Parathyroid adenoma (tissue), 2 donors: ENCODE results near the gene TNS3.

Experiments
- H2AFZ ChIP-seq: fragments of 300-600 bp; sonication (generic); one replicate; pipeline ENCODE4 v1.7.0; 2017; ENCODE audit warnings: antibody characterized with exemption, mild to moderate bottlenecking
- H3K27ac ChIP-seq: fragments of 300-600 bp; sonication (generic); one replicate; pipeline ENCODE4 v1.7.0; 2017
- H3K27me3 ChIP-seq: fragments of 300-600 bp; sonication (generic); one replicate; pipeline ENCODE4 v1.7.0; 2017; ENCODE audit warnings: low read length; ENCODE audit not compliant: control insufficient read depth, insufficient read depth
- H3K36me3 ChIP-seq: fragments of 300-600 bp; sonication (generic); one replicate; pipeline ENCODE4 v1.7.0; 2017; ENCODE audit warnings: low read length; ENCODE audit not compliant: control insufficient read depth, insufficient read depth
- H3K4me1 ChIP-seq: fragments of 300-600 bp; sonication (generic); one replicate; pipeline ENCODE4 v1.7.0; 2017; ENCODE audit warnings: control low read depth
- H3K4me2 ChIP-seq: fragments of 300-600 bp; sonication (generic); one replicate; pipeline ENCODE4 v1.7.0; 2017; ENCODE audit warnings: low read length
- H3K4me3 ChIP-seq: fragments of 300-600 bp; sonication (generic); one replicate; pipeline ENCODE4 v1.7.0; 2017; ENCODE audit warnings: low read depth, low read length
- H3K79me2 ChIP-seq: fragments of 300-600 bp; sonication (generic); one replicate; pipeline ENCODE4 v1.7.0; 2017; ENCODE audit warnings: control low read depth
- H3K9ac ChIP-seq: fragments of 300-600 bp; sonication (generic); one replicate; pipeline ENCODE4 v1.7.0; 2017; ENCODE audit warnings: mild to moderate bottlenecking
- H3K9me3 ChIP-seq: fragments of 300-600 bp; sonication (generic); one replicate; pipeline ENCODE4 v1.7.0; 2017; ENCODE audit warnings: low read length; ENCODE audit not compliant: control insufficient read depth
- TF ChIP-seq, protein P1 (sequence below): fragments of 300-600 bp; sonication (generic); IDR thresholded peaks from one replicate; pipeline ENCODE4 v1.7.0; 2017; ENCODE audit warnings: antibody characterized with exemption, mild to moderate bottlenecking
- donor health status: primary hyperparathyroidism.

The TNS3 gene

DNA sequence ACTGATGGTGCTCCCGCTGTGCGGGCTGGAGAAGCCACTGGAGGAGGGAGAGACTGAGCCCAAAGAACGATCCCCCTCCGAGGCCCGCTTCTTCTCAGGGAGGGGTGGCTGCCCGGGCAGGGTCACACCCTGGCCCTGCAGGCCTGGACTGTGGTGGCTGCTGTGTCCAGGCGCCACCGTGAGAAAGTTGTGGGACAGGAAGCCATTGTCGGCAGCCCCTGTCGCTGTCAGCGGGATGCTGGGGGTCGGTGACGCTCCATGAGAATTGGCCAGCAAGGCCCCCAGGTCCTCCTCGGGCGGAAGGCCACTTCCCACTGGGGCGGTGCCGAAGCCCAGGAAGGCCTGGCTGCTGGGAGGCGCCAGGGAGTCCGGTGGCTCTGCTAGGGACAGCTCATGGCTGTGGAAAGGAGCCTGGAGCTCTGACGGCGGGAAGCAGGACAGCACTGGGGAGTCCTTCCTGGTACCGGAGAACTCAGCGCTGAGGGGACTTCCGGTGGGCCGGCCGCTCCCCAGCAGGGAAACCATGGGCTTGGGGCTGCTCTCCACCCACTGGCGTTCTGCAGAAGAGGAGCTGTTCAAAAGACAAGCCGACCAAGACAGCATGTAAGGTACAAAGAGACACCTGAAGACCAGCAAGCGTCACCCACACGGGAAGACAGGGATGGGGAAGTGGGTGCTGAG lies 278.8 kb downstream of the TNS3 start:
- Histone ChIP-seq H3K36me3 (no peaks in the 10 kb centered on the region), H3K27ac (peak overlapping the region; percentile 80)

DNA sequence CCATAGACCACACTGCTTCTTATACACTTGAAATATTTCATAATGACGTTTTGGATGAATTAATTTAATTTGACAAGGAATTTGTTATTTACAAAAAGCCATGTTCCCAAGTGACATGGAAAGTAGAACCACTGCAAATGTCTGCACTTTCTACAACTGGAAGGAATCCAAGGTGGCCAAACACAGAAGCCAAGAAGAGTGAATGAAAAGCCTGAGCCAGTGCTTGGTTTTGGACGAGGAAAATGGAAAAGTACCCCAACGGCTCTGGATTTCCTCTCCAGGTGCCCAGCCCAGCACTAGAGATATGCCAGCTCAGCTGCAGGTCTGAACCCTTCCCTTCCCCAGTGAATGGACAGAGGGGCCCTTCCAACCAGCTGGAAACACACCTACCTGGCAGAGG lies 279.4 kb downstream of the TNS3 start:
- Histone ChIP-seq H3K27ac (peak overlapping the region; percentile 80), H3K9me3 (no peaks in the 10 kb centered on the region), H3K27me3 (no peaks in the 10 kb centered on the region), H3K9ac (no peak overlapping the region), H3K79me2 (no peaks in the 10 kb centered on the region), H3K4me2 (peak overlapping the region; percentile 5), H3K4me1 (peaks cover 33% of the 10 kb centered on the region), H3K36me3 (no peaks in the 10 kb centered on the region), H2AFZ (no peak overlapping the region), H3K4me3 (no peak overlapping the region)
- TF ChIP-seq, protein P1, sequence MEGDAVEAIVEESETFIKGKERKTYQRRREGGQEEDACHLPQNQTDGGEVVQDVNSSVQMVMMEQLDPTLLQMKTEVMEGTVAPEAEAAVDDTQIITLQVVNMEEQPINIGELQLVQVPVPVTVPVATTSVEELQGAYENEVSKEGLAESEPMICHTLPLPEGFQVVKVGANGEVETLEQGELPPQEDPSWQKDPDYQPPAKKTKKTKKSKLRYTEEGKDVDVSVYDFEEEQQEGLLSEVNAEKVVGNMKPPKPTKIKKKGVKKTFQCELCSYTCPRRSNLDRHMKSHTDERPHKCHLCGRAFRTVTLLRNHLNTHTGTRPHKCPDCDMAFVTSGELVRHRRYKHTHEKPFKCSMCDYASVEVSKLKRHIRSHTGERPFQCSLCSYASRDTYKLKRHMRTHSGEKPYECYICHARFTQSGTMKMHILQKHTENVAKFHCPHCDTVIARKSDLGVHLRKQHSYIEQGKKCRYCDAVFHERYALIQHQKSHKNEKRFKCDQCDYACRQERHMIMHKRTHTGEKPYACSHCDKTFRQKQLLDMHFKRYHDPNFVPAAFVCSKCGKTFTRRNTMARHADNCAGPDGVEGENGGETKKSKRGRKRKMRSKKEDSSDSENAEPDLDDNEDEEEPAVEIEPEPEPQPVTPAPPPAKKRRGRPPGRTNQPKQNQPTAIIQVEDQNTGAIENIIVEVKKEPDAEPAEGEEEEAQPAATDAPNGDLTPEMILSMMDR, result no peak

More for the DNA sequence above, 278.8 kb downstream of the TNS3 start:
- no peaks in the 10 kb centered on the region for H3K27me3 ChIP-seq
- H3K4me3 ChIP-seq, result no peak overlapping the region
- no peaks in the 10 kb centered on the region for H3K9me3 ChIP-seq
- H3K4me2 ChIP-seq, result peak overlapping the region; percentile 32
- TF ChIP-seq, protein P1, result no peak
- H3K79me2 ChIP-seq, result no peaks in the 10 kb centered on the region
- no peak overlapping the region for H3K9ac ChIP-seq
- H3K4me1 ChIP-seq, result peaks cover 33% of the 10 kb centered on the region
- H2AFZ ChIP-seq, result peak overlapping the region; percentile 12

DNA sequence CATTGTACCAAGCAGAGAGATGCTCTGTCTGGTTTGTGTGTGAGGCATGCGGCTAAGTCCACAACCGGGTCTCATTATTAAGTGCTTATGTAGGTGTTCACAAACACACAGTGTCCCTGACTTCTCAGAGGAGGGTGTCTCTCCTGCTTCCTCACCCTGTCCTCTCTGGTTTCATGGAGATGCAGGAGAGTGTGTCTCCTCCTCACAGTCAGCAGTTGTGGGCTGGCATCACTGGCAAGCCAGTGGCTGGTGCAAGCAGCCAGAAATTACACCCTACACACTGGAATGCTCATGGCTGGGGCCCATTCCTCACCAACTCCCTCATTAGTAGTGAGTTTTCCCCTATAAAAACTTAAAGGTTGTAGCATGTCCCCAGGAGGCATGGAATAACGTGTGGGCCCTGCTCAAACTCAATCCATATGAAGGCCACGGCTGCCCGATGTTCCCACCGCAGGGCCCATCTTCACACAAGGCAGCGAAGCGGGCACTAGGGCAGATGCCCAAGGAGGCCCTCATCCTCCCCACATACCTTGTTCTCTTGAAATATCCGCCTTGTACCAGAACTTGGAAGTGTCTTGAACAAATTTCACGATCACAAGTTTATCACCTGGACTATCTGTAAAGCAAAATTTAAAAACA lies 280.1 kb downstream of the TNS3 start:
- Histone ChIP-seq H3K27ac (peak overlapping the region; percentile 80), H3K9me3 (no peaks in the 10 kb centered on the region), H3K4me1 (peaks cover 33% of the 10 kb centered on the region), H3K27me3 (no peaks in the 10 kb centered on the region), H3K4me2 (no peak overlapping the region), H3K9ac (no peak overlapping the region), H3K4me3 (no peak overlapping the region), H3K36me3 (no peaks in the 10 kb centered on the region), H2AFZ (no peak overlapping the region), H3K79me2 (no peaks in the 10 kb centered on the region)
- TF ChIP-seq, protein P1, result no peak

DNA sequence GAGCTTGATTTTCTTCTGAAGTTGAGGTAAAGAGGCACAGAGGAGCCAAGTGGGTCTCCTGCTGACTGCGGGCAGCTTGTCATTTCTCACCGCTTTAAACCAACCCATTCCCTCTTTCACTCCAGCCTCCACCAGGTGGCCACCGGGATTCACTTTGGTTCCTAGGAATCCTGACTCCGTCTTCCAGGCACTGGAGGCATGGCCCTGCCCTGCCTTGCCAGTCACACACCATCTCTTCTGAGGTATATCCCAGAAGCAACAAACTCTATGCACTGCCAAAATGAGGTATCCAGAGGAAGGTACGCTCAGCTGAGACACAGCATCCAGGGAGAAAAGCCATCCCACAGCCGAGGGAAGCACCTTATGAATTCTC lies 280.8 kb downstream of the TNS3 start:
- TF ChIP-seq, protein P1, result peak; percentile 14
- Histone ChIP-seq H3K4me3 (no peak overlapping the region), H3K9me3 (no peaks in the 10 kb centered on the region), H3K27me3 (no peaks in the 10 kb centered on the region), H3K27ac (peak overlapping the region; percentile 21), H3K4me1 (peaks cover 33% of the 10 kb centered on the region), H3K9ac (no peak overlapping the region), H3K36me3 (no peaks in the 10 kb centered on the region), H3K79me2 (no peaks in the 10 kb centered on the region), H3K4me2 (no peak overlapping the region), H2AFZ (no peak overlapping the region)
